Measurements from ENCODE around the gene MATN3.

GRCh38 chr2:19991895-19992294, 20.6 kb downstream of the MATN3 start:
- TF ChIP-seq CTCF (conservative IDR thresholded peaks at IDR 0.05): no peak
- no peak for TF ChIP-seq EZH2 (IDR thresholded peaks at IDR 0.05; ENCODE audit: low read depth)
